NCI-H146 treated with DMSO at 0.1 percent for 48 hours (cell line): ENCODE data around the gene HOXB2.
"Not testable (repeated sequence)": the region's sequence is repeated elsewhere in the genome, so short reads cannot be mapped to it uniquely, and the experiment has no call there.

Source experiments
- DNase-seq: peaks from one replicate; lab custom pipeline; 2025; ENCODE audit not compliant: unreplicated experiment; lab: John Stamatoyannopoulos, UW

The HOXB2 gene

DNA sequence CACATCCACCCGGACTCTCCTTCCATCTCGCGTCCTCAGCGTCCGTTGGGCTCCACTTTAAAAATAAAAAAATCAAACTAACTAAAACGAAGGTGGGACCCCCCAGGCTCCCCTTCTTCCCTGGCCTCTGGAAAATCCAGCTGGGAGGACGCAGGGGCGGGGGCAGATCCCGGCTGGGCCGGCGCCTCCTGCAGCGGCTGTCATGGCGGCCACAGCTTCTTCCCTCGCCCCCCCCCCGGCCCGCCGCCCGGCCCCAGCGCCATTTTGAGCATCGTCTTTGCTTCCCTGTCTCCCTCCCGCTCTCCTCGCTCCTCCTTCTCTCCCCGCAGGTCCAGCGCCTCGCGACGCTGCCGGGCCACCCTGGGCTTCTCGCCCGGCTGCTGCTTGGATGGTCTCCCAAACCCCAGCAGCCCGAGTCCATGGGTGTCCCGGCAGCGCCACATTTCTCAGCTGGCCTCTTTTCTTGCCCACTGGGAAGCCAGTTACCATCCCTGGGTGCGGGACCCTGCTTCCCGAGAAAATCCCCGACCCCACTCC lies 3.3 kb downstream of the HOXB2 start:
- DNase-seq: no peak

DNA sequence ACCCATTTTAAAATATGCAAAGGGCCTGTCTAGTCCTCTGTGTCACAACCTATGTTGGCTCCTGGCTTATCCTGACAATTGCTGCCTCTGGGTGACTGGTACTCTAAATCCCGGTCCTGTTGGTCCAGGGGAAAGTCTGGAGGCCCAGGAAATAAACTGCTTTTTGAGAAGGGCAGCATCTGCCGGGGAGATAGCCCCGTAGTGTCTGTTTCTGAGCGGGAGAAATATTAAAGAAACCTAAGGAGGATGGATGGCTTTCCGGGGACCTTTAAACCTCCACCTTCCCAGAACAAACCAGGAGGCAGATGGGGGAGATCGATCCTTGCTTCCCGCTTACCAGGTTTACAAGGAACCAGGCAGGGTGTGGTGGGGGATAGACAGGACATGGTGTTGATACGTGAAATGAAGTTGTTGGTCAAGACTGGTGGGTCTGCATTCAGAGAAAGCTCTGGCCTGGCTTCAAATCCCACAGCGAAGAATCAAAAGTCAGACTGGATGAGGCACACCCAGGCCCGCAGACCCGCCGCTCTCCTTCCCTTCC lies 3.8 kb downstream of the HOXB2 start:
- no peak for DNase-seq

DNA sequence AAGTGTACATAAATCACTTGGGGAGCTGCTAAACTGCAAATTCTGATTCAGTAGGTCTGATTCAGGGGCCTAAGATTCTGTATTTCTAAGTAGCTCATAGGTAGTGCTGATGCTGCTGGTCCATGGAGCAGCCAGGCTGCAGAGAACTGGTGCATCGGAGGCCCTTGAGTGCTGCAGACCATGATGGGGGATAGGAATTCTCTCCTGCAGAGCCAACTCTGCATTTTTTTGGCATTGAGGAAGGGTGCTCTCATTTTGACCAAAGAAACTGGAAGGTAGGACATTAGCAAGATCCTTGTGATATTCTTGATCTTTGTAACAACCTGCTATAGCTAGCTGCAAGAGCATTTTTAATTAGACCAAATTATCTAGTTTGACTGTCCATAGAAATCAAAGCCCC lies 4.7 kb downstream of the HOXB2 start:
- DNase-seq: no peak

DNA sequence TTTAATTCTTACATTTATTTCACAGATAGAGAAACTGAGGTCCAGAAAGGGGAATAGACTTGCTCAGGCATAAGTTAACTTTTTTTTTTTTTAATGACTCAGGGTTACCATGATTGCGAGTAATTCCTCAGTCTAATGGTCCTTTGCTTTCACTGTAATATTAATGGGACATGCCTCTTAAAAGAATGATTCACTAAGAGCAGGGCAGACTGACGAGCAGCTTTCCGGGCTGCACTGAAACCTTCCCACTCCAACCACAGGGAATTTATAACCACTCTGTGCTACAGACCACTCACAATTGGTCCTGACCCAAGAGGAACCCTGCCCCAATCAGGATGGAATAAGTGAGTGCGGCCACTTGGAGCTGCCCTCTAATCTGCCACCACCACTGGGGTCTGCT lies 5.7 kb downstream of the HOXB2 start:
- DNase-seq: no peak

DNA sequence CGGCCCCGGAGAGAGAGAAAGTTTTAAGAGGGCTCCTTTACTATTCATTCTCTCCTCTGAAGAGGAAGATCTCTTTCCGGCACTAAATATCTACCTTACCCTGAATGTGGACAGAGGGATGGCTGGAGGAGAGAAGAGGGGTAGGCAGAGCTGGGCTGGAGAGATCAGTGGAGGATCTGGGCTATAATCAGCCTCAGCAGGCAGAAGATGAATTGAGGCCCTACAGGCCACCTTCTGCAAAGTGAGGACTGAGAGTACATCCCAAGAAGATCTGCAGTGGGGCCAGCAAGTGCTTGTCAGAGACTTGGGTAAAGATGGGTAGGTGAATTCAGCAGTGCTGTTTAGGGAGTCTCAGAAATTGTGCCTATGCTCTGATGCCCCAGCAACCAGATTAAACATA lies 7.6 kb downstream of the HOXB2 start:
- DNase-seq: no peak

DNA sequence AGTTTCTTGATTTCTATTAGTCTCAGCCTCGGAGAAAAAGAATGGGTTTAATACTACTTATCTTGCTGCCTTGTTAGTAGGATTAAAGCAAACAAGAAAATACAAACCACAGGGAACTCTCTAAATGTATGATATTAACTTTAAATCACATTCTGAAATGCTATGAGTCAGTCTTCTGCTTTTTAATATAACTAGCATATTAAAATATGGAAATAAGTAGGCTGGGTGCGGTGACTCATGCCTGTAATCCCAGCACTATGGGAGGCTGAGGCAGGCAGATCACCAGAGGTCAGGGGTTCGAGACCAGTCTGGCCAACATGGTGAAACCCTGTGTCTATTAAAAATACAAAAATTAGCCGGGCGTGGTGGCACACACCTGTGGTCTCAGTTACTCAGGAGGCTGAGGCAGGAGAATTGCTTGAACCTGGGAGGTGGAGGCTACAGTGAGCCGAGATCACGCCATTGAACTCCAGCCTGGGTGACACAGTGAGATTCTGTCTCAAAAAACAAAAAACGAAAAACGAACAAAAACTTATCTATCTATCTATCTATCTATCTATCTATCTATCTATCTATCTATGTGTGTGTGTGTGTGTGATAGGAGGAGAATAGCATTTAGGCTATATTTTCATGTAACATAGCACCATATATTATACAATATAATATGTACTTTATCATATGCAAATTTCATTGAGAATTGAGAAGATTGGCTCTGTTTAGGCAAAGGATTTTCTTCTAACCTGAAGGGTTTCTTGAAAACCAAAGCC lies 8.9 kb downstream of the HOXB2 start:
- not testable (repeated sequence) for DNase-seq

DNA sequence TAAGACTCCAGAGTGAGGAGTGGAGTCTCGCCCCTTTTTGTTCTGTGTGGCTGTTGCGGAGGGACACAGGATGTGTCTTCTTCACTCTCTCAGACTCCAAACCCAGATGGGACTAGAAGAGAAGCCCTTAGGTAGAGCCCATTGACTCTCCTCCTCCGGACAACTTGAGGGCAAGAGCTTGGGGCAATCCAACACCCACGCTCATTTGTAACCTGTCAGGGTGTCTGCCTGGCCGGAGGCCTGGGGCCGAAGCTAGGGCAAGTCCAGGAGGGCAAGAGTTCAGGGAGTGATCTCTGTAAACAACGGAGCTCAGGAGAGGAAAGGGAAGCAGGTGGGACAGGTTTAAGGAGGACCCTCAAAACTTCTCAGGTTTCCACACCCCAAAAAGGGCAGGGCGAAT lies 12.6 kb downstream of the HOXB2 start:
- DNase-seq: no peak

DNA sequence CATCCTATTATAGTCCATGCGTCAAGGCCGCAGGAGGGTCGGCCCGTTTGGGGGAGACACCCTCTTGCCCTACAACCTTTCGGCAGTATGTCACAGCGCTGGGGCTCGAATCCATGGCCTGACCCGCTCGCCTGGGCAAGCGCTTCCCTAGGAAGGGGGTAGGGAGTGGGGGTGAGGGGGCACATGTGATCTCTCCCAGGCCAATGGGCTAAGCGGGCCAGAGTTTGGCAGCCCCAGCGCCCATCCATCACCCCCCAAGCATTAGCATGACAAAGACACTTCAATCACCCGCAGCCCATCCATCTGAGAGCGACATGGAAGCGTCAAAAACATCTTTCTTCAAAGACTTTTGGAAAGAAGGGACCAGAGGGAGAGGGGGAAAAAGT lies 14.0 kb downstream of the HOXB2 start, which contains the start of gene HOXB1:
TSS of gene HOXB1 (minus strand) at position 125 of the 386 bp plus-strand sequence. CDS start at position 18, 107 bp downstream.
- DNase-seq: no peak

DNA sequence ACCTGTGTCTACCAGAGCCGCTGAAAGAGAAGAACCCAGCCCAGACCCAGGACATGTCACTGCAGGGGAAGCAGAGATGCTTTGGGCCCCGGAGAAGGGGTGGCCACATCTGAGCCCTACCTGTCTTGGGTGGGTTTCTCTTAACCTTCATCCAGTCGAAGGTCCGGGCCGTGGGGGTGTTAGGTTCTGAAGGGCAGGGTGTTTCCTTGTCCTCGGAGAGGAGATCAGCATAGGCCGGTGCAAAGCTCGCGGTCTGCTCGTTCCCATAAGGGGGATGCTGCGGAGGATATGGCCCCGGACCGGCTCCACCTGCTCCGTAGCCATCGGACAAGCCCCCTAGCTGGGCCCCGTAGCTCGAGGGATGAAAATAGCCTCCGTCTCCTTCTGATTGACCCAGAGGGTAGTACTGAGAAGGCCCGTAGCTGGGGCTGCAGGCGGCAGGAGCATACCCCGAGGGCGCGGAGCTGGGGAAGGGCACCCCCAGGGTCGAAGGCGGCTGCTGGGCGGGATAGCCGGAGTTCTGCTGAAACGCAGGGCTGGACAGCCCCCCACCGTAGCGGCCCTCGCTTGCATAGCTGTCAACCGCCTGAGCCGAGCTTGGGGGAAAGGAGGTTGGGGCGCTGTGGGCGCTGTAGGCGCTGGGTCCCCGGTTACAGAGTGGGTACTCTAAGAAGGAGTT lies 14.6 kb downstream of the HOXB2 start:
- no peak for DNase-seq

DNA sequence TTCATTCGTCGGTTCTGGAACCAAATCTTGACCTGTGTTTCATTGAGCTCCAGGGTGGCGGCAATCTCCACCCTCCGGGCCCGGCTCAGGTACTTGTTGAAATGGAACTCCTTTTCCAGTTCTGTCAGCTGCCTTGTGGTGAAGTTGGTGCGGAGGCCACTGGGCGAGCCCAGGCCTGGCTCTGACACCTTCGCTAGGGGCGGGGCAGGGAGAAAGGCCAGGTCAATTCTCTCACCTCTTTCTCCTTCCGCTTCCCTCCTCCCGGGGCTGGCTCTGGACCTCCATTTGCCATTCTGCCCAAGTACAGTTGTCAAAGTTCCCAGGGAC lies 15.3 kb downstream of the HOXB2 start:
- no peak for DNase-seq

DNA sequence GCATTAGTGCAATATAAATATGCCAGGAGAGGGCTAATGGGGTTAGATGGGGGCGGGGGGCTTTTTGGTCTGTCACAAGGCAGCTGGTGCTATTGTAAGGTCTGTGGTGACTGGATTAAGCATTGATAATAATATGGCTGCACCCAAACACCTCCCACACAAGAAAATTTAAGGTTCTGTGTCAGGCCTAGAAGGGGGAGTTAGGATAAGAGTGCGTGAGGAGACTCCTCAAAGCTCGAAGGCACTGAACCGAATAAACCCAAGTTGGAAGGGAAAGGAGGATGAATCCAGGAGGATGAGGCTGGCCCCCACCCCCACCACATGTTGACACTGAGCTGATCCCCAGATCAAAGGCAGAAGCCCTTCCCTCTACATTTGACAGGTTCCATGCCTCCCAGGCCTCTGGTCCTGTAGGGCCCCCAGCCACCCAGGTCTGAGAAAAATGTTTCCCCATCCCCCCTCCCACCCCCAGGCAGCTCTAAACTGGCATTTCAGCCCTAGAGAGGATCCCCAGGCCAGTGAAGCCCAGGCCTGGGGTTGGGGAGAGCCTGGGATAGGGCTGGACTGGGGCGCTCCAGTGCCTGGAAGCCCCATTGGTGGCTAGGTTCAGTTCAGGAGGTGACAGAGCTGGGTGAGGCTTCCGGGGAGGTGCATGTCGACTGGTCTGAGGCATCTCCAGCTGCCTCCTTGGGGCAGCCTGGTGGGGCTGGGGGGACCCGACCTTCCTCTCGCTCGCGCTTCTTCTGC lies 15.8 kb downstream of the HOXB2 start:
- no peak for DNase-seq

DNA sequence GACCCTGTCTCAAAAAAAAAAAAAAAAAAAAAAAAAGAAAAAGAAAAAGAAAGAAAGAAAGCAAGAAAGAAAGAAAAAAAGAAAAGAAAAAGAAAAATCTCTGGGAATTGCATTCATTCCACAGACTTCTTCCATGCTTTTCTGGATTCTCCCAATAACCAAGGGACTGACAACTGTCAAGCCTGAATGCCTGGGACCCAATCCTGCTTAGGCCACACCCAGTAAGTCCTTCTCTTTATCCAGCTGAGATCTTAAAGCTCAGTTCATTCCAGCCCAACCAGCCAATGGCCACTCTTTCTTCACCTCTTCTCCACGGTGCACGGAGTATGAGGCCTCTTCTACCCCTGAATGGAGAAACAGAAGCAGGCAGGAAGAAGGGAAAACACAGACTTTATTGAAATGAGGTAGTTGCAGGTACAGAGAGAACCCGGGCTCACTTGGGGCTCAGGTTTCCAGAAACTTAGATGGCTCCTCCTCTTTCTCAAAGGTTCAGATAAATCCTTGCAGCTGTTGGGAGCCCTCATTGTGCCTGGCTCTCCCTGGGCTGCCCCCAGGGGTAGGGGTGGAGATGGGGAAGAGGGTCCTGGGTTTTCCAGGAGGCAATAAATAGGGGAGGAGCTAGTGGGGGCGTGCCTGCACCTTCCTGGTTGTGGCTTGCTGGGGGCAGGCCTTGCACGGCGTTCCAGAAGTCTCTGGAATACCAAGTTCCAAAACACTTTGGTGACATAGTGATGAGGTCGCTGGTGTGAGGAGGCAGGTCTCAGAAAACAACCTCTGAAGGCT lies 16.6 kb downstream of the HOXB2 start:
- no peak for DNase-seq

DNA sequence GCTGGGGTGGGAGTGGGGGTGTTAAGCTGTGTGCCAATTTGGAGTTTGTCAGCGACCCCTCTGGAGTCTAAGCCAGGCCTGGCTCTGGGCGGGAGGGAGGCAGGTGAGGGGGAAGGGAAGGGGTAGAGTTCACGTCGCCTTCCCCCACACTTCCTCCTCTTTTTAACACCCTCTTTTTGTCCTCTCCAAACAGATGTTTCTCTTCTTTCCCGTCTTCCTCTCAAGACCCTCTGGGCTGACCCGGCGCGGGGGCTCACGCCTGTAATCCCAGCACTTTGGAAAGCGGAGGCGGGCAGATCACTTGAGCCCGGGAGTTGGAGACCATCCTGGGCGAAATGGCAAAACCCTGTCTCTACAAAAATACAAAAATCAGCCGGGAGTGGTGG lies 17.4 kb downstream of the HOXB2 start:
- DNase-seq: no peak

DNA sequence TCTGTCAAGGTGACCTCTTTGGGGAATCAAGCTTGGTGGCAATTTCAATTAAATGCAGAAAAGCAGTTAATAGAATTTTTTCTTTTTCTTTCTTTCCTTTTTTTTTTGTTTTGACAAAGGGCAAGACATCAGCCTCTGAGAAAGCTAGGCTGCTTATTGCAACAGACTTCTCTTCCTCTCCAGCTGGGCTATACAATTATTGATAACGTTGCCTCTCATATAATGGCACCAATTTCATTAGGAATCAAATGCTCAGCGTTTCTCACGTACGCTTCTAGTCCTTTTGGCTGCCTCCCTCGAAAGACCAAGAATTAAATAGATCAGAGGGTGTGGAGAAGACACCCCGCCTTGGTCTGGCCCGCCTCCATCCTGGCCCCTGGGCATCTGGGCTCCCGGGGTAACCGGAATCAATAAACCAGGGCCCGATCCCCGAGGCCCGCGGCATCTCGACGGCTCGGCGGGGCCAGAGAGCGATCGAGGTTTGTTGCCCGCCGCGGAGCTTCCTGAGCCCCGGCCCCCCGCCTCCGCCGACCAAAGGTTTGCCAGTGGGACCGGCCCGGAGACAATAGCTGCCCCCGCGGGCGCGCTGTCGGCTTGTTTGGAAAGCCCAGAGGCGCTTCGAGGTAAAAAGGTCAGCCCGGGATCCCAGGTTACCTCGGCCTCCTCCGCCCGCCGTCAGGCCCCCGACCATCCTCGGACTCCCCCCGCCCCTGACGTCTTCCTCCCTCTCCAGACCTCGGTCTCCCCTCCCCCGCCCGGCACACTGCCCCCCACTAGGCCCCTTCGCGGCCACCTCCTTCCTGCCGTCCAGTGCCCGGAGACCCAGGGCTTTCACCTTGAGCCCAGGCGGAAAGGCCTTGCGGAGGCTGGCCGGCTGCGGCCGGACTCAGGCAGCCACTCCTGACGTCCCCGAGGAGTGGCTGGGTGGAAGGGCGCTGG lies 18.0 kb downstream of the HOXB2 start:
- no peak for DNase-seq

DNA sequence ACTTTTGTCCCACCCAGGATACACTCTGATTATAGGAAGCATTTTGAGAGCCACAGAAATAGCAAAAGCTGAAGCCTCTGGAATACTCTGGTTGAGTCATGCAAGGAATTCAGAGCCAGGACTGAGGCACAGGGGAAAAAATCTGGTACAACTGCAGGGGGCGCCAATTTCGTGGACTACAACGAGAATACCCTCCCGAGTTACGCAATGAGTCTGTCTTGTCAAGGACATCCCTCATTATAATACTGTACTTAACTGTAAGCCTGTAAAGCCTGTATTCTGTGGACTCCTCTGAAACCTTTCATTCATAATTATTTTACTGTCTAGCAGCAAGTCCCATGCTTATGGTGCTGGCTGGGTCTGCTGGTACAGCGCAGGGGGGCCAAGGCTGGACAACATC lies 21.9 kb downstream of the HOXB2 start:
- no peak for DNase-seq

DNA sequence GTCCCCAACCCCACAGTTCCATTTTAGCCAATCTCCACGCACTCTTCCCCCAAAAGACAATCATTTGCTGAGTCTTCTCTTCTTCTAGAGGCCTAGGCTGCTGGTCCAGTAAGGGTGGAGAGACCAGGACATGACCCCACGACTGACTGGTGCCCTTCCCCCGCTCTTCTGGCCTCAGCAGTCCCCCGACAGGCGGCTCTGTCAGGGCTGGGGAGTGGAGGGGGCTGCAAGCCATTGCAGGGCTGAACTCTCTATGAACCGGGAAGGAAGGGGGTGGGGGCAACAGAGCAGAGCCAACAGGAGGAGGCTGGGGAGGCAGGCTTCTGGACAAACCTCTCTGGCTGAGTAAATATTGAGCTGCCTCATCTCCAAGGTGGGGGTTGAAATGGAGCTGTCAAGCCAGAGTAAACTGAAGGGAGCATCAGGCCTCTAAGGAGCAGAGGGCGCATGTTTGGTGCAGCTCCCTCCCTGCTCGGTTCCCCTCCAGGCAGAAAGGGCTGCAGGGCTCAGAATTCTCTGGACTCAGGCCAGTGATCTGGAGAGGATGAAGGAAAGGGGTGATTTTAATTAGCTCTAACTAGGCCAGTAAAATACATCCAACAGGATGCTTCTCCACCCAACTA lies 22.8 kb downstream of the HOXB2 start:
- DNase-seq: peak; percentile 39

DNA sequence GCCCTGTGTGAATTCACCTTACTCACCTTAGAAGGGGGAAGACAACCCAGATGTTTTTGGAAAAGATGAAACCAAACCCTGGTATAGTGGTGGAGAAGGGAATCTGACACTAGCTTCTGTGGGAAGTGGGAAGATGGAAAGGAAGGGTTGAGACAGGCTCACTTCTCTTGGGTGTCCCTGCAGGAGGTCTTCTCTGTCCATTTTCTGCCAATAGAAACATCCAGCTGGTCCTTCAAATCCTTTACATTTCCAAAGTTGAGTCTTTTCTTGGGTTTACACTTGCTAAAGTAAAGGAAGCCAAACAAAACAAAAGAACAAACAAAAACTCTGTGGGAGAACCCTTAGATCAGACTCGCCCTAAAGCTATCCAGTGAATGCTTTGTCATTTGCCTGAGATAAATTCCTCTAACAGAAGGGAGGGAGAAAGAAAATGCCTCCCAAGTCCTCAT lies 24.3 kb downstream of the HOXB2 start:
- DNase-seq: no peak

DNA sequence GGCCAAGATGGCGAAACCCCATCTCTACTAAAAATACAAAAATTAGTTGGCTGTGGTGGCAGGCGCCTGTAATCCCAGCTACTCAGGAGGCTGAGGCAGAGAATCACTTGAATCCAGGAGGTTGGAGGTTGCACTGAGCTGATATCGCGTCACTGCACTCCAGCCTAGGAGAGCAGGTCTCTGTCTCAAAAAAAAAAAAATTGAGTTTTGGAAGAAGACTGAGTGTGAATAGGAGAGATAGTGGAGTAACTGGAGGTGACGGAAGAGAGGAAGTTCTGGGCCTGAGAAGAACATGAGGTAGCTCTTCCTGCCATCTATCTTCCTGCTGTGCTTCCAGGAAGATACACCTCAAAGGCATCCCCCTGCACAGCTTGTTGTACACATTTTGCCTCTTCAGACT lies 25.5 kb downstream of the HOXB2 start:
- no peak for DNase-seq

DNA sequence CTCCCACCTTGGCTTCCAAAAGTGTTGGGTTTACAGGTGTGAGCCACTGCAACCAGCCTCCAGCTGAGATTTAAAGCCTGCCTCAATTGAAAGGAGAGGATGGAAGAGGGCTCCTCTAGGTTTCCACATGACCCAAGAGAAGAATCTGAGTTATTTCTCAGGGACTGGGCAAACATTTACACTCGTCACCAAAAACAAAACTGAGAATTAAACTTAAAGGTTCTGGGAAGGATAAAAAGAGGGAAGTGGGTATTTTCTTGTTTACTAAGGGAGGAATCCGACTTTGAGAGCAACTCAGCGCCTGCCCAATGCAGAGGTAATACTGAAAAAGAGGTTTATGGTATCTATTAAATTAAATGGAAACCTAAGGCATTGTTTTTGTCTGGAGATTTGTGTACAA lies 27.4 kb downstream of the HOXB2 start:
- DNase-seq: no peak
